PC-3 (cell line): Measurements from ENCODE around the gene CCNL2.

Experiments used
- CTCF ChIP-seq: fragments of 300-600 bp; sonication (generic); conservative IDR thresholded peaks from 2 replicates; pipeline ENCODE4 v1.5.1; 2017; ENCODE audit warnings: antibody characterized with exemption, low read depth, mild to moderate bottlenecking, low read length
- EZH2 ChIP-seq: fragments of 300-600 bp; sonication (generic); IDR thresholded peaks from one replicate; pipeline ENCODE4 v1.6.1; 2017; ENCODE audit warnings: antibody characterized with exemption, mild to moderate bottlenecking, low read length; ENCODE audit not compliant: unreplicated experiment

DNA sequence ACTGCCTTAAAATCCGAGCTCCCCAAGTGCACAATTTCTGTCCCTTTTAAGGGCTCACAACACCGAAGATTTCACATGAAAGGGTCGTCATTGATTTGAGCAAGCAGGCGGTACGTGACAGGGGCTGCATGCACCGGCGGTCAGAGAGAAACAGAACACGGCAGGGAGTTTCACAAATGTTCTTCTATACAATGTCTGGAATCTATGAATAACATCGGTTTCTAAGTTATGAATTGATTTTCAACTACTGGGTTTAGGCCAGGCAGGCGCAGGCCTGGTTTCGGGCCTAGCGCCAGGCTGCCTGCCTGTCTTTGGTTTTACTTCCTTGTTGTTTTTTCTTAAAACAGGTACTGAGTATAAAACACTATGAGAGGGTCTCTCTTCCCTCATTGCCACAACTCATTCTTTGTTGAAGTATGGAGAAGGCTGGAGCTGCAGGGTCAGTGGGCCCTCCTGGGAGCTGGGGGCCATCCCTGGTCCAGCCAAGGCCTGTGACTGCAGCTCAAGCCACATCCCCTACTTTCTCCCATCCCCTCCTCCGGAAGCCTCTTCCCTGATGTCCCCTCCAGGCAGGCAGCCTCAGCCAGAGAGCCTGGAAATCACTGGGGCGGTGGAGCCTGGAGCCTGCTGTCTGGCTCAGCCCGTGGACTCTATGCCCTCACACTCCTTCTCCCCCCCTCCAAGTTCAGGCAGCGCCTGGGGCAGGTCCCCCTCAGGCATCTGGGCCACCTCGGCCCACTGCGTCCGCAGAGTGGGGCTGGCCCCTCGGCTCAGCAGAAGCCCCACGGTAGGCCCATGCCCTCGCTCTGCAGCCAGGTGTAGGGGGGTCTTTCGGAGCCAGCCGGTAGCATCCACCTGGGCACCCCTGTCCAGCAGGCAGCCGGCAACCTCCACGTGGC, 19.6 kb upstream of the CCNL2 start:
- TF ChIP-seq CTCF = no peak
- TF ChIP-seq EZH2 = no peak
